HG02763 (cell line): ENCODE data around the gene CLDN6.
"Not testable (repeated sequence)": the region's sequence is repeated elsewhere in the genome, so short reads cannot be mapped to it uniquely, and the experiment has no call there.

ENCODE experiments used
- ATAC-seq: cut with Tn5 transposase; IDR thresholded peaks from one replicate; pipeline ENCODE4 v1.9.1; 2021; ENCODE audit warnings: mild to moderate bottlenecking, moderate library complexity; ENCODE audit not compliant: unreplicated experiment

Gene CLDN6

DNA sequence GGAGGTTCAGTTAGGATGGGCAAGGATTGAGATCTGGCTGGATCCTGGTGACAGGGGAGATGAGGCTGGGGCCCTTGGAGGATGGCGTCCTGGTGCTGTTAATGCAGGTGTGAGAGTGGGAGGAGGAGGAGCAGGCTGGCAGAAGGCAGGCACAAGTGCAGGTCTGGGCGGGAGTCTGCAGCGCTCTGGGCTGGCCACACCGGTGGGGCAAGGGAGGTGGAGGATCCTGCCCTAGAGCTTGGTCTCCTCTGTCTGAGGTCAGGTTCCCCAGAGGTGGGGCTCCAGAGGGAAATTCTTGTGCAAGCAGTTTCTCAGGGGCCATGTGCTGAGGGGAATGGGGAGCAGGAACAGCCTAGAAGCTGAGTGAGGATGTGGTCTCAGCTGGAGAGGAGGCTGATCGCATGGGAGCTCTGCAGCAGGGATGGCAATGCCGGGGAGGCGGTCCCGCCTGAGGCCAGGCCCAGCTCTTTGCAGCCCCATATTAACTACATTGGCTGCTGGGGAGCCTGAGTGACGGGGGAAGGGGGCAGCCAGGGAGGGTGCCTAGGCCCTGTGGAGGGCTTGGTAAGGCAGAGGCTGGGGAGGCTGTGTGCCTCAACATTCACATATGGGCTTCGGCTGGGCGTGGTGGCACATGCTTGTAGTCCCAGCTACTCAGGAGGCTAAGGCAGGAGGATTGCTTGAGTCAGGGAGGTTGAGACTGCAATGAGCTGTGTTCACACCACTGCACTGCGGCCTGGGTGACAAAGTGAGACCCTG lies 34.8 kb upstream of the CLDN6 start:
- not testable (repeated sequence) for ATAC-seq

DNA sequence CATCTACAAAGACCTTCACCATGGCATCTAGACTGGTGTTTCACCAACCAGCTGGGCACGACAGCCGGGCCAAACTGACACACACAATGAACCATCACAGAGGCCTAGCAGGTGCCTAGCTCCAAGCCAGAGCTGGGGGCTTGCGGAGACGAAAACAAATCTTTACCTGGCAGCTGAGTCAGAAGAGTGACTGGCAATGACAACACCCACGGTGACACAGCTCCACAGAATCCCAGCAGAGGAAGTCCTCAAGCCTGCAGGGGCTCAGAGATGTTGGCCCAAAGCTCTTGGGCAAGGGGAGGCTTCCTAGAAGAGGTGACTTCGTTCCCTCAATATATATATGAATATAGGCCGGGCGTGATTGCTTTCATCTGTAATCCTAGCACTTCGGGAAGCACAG lies 33.5 kb upstream of the CLDN6 start:
- ATAC-seq, result no peak

DNA sequence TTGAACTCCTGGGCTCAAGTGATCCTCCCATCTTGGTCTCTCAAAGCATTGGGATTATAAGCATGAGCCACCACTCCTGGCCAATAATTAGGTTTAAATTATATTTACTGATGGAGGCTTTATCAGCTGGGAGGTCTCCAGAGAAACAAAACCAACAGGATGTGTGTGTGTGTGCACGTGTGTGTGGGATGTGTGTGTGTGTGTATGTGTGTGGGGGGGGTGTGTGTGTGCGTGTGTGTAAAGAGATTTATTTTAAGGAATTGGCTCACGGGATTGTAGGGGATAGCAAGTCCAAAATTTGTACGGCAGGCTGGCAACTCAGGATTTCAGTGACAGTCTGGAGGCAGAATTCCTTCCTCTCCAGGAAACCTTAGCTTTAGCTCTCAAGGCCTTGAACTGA lies 33.0 kb upstream of the CLDN6 start:
- ATAC-seq, result no peak

DNA sequence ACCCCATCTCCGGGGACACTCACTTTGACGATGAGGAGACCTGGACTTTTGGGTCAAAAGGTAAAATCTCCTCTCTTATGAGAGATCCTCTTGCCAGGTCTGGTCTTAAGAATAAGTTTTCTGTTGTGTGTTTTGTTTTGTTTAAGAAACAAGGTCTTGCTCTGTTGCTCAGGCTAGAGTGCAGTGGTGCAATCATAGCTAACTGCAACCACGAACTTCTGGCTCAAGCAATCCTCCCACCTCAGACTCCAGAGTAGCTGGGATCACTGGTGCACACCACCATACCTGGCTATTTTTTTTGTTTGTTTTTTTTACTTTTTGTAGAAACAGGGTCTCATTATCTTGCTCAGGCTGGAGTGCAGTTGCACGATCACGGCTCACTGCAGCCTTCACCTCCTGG lies 32.5 kb upstream of the CLDN6 start:
- no peak for ATAC-seq

DNA sequence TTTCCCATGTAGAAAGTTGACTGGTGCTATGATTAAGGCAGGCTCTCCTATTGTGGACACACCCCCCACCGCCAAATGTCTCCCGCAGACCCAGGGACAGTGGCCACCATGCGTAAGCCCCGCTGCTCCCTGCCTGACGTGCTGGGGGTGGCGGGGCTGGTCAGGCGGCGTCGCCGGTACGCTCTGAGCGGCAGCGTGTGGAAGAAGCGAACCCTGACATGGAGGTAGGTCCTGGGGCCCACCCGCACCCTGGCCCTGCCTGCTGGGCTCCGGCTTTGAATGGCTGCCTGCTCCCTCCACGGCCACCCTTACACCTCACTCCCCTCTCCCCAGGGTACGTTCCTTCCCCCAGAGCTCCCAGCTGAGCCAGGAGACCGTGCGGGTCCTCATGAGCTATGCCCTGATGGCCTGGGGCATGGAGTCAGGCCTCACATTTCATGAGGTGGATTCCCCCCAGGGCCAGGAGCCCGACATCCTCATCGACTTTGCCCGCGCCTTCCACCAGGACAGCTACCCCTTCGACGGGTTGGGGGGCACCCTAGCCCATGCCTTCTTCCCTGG lies 32.0 kb upstream of the CLDN6 start:
- ATAC-seq, result no peak

DNA sequence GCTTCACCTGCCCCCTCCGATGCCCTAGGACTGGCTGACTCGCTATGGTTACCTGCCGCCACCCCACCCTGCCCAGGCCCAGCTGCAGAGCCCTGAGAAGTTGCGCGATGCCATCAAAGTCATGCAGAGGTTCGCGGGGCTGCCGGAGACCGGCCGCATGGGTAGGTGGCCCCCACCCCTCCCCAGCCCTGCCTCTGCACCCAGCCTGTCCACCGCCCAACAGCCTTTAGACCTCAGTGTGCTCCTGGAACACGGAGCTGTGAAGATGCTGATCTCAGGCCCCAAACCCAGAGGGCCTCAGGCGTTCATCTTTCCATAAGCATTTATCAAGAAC lies 29.4 kb upstream of the CLDN6 start:
- ATAC-seq, result no peak

DNA sequence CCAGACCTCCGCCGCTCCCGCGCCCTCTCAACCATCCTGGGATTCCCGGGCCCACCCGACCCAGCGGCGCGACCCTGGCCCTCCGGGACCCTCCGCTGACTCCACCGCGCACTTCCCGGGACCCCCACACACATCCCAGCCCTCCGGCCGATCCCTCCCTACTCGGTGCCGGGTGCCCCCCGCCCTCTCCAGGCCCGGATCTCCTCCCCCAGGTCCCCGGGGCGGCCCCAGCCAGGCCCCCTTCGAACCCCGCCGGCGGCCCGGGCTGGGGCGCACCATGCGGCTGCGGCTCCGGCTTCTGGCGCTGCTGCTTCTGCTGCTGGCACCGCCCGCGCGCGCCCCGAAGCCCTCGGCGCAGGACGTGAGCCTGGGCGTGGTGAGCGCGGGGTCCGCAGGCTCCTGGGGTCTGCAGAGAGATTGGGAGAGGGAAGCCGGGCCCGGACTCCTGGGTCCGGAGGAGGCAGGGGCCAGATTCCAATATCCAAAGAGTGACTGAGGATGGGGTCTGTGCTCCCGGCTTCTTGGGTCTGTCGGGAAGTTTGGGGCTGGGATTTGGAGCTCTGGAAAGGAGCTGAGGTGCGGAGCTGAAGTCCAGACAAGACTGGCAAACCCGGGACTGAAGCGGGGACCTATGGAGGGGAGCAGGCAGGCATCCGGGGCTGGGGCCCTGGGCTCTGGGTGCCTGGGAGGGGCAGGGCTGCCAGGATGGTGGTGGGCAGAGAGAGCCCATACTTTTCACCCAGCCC lies 28.8 kb upstream of the CLDN6 start:
- ATAC-seq, result no peak

DNA sequence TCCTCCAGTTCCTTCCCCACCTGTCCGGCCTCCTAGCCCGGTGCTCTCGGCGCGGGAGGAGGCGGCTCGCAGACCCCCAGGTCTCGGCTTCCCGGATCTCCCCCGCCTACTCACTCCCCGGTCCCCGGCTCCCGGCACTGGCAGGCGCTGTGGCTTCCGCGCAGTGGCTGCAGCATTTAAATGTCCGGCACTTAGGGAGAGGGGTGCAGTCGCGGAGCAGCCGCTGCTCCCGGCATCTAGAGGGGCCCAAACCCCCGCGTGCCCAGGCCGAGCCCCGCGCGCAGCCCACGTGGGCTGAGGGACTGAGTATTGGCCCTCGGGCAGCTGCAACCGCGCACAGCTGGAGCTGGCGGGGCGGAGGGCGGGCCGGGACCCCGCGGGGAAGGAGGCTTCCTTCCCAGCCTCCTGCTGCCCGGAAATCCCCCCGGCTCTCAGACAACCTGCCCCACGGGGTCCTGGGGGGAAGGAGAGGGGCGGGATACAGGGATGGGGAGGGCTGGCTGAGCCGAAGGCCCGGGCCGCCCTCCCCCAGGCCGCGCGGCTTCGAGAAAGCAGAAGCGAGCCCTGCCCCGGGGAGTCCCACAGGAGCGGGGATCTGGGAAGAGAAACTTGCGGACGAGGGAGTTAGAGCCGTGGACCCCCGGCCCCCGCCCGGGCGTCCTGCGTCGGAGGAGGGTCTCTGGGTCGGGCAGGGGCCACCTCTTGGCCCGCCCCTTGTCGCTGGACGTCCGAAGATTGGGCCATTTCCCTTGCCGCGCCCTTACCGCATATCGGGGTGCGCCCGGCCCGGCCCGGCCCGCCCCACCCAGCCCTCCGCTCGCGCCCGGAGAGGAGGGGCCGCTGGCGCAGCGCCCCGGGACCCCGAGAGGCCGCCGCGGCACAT lies 28.0 kb upstream of the CLDN6 start, which contains the start of gene MMP25:
MMP25 (plus strand) TSS at position 804 of the 883 bp plus-strand sequence. CDS start 357 bp downstream, outside the sequence.
- ATAC-seq, result no peak

DNA sequence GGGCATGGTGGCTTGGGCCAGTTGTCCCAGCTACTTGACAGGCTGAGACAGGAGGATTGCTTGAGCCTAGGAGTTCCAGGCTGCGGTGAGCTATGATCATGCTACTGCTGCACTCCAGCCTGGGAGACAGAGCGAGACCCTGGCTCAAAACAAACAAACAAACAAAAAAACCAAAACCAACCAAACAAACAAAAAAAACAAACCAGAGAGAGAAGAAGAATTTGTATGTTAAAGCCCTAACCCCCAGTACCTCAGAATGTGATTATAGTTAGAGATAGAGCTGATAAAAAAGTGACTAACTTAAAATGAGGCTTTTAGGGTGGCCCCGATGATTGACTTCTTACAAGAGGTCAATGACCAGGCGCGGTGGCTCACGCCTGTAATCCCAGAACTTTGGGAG lies 26.7 kb upstream of the CLDN6 start:
- no peak for ATAC-seq

DNA sequence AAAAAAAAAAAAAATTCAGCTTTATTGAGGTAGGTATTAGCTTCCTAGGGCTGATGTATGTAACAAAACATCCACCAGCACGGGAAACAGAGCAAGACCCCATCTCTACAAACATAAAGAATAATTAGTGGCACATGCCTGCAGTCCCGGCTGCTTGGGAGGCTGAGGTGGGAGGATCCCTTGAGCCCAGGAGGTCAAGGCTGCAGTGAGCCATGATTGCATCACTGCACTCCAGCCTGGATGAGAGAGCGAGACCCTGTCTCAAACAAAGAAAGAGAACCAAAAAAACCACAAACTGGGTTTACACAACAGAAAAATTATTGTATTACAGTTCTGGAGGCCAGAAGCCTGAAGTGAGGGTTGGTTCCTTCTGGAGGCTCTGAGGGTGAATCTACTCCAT lies 24.4 kb upstream of the CLDN6 start:
- no peak for ATAC-seq

DNA sequence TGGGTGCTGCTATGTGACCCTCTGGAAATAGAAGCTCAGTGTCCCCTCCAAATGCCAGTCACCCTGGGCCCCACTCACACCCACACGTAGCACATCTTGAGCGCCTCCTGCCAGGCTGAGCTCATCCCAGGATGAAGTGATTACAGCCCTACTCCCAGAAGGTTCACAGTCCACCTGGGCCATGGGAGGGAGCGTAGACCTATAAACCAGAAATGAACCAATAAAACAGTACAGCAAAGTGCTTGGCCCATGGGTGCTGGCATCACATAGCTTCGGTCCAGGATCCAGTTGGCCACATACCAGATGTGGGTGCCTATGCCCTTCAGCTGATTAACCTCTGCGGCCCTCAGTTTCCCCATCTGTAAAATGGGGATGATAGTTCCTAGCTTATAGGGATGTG lies 20.9 kb upstream of the CLDN6 start:
- no peak for ATAC-seq

DNA sequence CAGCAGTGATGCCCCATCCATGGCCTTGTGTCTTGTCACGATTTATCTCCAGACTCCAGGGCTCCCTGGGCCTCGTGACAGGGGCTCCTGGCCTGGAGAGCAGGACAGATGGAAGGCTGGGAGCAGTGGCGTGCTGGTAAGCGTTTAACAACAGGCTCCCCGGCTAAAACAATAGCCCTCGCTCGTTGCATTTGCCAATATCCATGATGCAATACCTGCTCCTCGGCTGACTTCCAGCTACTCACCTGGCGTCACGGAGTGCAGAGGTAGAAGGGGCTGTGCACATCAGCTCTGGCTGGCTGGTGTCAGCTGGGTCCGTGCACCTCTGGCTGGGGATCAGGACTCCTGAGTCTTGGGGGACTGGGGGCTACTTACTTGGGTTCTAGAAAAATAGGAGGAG lies 20.3 kb upstream of the CLDN6 start:
- no peak for ATAC-seq

DNA sequence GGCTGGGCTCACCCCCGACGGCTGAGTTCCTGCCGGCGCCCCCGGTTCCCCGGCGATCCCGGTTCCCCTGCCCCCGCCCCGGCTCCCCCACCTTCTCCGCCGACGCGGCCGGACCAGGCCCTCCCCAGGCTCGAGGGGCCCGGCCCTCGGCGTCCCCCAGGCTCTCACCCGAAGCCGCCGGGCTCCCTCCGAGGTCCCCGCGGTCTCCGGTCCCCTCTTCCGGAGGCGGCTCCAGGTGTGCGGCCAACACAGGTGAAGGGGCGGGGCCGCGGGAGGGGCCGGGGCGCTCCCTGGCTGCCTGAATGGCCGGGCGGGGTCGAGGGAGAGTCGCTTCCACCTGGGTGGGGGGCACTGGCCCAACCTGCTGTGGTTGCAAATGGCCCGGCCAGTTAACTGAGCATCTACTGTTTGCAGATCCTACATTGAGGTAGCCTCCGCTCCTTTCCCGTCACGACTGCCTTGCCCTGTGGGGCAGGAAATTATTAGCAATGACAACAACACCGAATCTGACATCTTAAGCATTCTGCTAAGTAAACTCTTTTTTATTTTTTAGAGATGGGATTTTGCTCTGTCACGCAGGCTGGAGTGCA lies 18.8 kb upstream of the CLDN6 start, which contains the start of gene BICDL2:
BICDL2 (minus strand) TSS at position 219 of the 590 bp plus-strand sequence. CDS start 1,448 bp downstream, outside the sequence.
- no peak for ATAC-seq

DNA sequence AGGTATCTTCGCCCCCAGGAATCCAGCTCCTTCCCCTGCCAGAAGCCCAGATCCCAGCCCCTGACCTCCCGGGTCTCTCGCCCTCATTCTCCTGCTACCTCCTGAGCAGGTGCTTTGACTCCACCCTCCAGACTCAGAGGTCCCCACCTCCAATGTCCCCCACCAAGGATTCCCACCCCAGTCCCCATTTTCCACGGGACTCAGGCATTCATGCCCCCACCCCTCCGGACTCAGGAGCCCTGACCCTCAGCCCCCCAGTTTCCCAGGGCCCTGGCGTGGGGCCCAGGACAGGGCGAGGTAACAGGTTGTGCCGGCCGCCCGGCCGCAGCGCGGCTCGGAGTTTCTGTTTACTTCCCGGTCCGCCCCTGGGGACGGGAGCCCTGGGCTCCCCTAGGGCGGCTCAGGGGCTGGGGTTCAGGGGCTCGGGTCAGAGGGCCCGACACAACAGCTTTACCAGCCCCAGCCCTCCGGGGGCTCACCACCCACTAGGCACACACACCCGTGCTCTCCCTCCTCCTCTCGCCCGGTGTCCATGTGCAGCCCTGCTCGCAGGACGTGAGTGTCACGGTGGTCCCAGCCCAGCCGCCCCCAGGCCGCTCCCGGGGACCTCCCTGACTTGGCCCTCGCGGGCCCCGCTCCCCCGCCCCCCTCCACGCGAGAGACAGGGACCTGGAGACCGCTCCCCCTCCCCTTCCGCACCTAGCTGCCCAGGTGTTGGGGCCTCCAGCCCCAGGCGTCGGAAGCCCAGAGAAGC lies 18.2 kb upstream of the CLDN6 start:
- no peak for ATAC-seq

DNA sequence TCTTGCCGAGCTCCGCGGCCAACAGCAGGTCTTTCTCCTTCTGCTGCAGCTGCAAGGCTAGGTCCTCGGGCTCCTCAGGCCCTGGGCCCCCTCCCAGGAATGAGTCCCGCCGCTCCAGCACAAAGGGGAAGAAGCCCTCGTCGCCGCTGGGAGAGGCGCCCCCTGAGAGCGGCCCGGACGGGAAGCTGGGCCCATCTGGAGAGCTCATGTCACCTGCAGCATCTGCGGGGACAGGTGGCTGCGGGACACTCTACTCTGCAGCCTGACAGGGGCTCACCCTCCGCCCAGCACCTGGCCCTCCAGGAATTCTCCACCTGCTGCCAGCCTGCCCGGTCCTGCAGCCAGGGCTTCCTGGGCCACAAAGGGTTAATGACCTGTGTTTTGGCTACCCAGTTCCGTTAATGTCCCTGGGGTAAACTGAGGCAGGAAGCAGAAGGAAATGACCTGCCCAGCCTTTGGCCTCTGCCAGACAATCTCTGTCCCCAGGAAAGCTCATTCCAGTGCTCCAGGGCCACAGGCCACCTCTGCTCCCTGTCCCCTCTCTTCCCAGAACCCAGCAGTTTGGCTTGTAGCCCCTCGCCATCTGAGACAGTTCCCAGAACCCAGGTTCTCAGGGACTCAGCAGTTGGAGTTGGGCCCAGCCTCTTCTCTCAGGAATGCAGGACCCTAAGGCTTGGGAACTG lies 17.4 kb upstream of the CLDN6 start:
- no peak for ATAC-seq

DNA sequence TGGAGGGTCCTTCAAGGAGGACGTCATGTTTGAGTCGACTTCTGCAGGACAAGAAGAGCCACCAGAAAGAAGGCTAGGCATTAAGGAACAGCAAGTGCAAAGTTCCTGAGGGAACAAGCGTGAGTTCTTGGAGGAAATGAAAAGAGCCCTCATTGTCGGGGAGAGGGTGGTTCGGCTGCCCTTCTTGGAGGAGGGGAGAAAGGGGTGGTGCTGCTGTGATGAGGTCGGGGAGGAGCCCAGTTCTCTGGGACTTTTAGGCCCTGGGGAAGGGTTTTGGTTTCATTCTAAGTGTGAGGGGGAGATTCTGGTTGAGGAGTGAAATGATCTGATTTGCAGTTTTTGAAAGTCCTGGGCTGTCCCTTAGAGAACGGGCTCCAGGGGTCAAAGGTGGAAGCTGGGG lies 14.6 kb upstream of the CLDN6 start:
- ATAC-seq, result no peak

DNA sequence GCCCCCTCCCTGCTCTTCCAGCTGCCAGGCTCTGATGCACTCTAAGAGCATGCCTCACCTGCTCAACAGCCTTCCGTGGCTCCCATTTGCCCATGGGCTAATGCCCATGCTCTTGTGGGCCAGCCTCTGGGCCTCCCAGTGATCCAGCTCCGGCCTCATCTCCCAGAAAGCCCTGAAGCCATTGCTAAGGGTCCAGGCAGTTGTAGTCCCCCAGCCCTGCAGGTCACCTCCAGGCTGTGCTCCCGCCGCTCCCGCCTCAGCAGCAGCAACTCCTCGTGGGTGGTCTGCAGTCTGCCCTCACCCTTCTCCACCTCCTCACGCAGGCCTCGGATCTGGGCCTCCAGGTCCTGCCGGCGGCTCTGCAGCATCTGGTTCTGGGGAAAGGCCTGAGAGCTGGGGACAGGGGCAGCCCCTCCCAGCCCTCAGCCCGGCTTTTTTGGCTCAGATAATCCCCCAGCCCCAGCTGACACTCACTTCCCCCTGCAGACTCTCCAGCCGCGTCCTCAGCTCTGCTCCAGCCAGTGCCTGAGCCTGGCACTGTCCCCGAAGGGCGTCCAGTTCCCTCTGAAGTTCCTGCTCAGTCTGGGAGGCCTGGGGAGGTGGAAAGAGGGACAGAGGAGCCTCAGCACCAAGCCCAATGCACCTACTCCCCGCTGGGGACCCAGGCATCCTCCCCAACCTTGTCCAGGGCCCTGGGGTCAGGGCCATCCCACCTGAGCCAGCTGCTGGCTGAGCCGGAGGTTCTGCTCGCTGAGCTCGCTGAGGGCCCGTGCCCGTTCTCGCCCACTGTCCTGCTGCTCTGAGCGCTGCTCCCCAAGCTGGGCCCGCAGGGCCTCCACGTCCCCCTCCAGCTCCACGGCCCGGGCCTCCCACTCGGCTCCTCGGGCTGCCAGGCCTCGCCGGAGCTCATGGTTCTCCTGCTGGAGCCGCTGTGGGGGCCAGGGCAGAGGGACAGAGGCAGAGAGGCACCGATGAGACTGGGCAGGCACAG lies 12.5 kb upstream of the CLDN6 start:
- ATAC-seq, result no peak
